DND-41 (cell line): Measurements from ENCODE around the gene GLB1L3.

ENCODE experiments used
- ATAC-seq: fragments of 200-7000 bp; cut with Tn5 transposase; 3 replicates; pipeline ENCODE4 v1.9.1; 2021; ENCODE audit warnings: low read depth; ENCODE audit not compliant: insufficient read depth
- DNase-seq: peaks from one replicate; pipeline ENCODE4 v3.0.0-alpha.2; 2020
- H2AFZ ChIP-seq: 2 replicates; pipeline ENCODE4 v1.6.0; 2012; ENCODE audit warnings: low read depth, low read length
- H3K27ac ChIP-seq: 2 replicates; pipeline ENCODE4 v1.5.1; 2012; ENCODE audit warnings: low read length, inconsistent platforms
- H3K27me3 ChIP-seq: fragments of 200-600 bp; sonication (generic); 2 replicates; pipeline ENCODE4 v1.6.0; 2012; ENCODE audit warnings: low read length, mild to moderate bottlenecking, inconsistent platforms; ENCODE audit not compliant: insufficient read depth, poor library complexity
- H3K36me3 ChIP-seq: 2 replicates; pipeline ENCODE4 v1.5.1; 2012; ENCODE audit warnings: low read length, inconsistent platforms; ENCODE audit not compliant: insufficient read depth
- H3K4me1 ChIP-seq: 2 replicates; pipeline ENCODE4 v1.5.1; 2012; ENCODE audit warnings: mild to moderate bottlenecking, low read length; ENCODE audit not compliant: insufficient read depth
- H3K4me2 ChIP-seq: 2 replicates; pipeline ENCODE4 v1.6.0; 2012; ENCODE audit warnings: mild to moderate bottlenecking, moderate library complexity, low read length, inconsistent platforms; ENCODE audit not compliant: insufficient read depth
- H3K4me3 ChIP-seq, 2 experiments: fragments of 200-600 bp in 1 of 2; shearing (Covaris generic) in 1 of 2; 2 replicates each; pipeline ENCODE4 v1.5.1; 2012 to 2016; ENCODE audit warnings: inconsistent platforms in 2 of 2, low read length in 2 of 2, mild to moderate bottlenecking in 2 of 2, low read depth in 1 of 2, moderate library complexity in 1 of 2
- H3K79me2 ChIP-seq: 2 replicates; pipeline ENCODE4 v1.6.0; 2012; ENCODE audit warnings: low read length, inconsistent platforms; ENCODE audit not compliant: insufficient read depth
- H3K9ac ChIP-seq: 2 replicates; pipeline ENCODE4 v1.6.0; 2012; ENCODE audit warnings: low read depth, mild to moderate bottlenecking, inconsistent platforms, low read length, moderate library complexity
- H3K9me3 ChIP-seq: 2 replicates; pipeline ENCODE4 v1.5.1; 2012; ENCODE audit warnings: low read length, moderate library complexity, mild to moderate bottlenecking, inconsistent platforms; ENCODE audit not compliant: insufficient read depth, severe bottlenecking
- H4K20me1 ChIP-seq: 2 replicates; pipeline ENCODE4 v1.6.0; 2012; ENCODE audit warnings: low read length; ENCODE audit not compliant: insufficient read depth
- CTCF ChIP-seq: IDR thresholded peaks from 2 replicates; pipeline ENCODE4 v1.5.1; 2012; ENCODE audit warnings: borderline replicate concordance, low read length, moderate library complexity, mild to moderate bottlenecking; ENCODE audit not compliant: poor library complexity, severe bottlenecking; ENCODE audit errors: extremely low read depth
- EZH2 ChIP-seq: IDR thresholded peaks from 3 replicates; pipeline ENCODE4 v1.6.1; 2012; ENCODE audit warnings: borderline replicate concordance, low read depth, mild to moderate bottlenecking, moderate library complexity, low read length, inconsistent platforms; ENCODE audit not compliant: severe bottlenecking

The GLB1L3 gene

DNA sequence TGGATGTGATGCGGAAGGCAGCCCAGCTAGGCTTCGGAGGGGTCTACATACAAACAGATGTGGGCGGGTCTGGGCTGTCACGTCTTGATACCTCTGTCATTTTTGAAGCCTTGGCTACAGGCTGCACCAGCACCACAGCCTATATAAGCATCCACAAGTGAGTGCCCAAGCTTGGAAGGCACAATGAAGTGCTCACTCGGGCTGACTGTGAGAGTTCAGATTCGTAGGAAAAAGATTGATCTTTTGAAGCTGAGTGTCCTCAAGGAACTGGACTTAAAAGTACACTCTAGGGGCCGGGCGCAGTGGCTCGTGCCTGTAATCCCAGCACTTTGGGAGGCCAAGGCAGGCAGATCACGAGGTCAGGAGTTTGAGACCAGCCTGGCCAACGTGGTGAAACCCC, 19.1 kb upstream of the GLB1L3 start:
- Histone ChIP-seq H4K20me1 (peaks cover 12% of the 10 kb centered on the region; the same call in 1 of the 2 replicates), H3K4me2 (no peak overlapping the region), H3K79me2 (peaks cover 38% of the 10 kb centered on the region), H3K27me3 (no peaks in the 10 kb centered on the region), H3K36me3 (peaks cover 51% of the 10 kb centered on the region), H3K27ac (no peak overlapping the region), H3K9ac (no peak overlapping the region), H3K4me3 (no peak overlapping the region), H3K4me1 (peaks cover 43% of the 10 kb centered on the region), H3K9me3 (no peaks in the 10 kb centered on the region), H2AFZ (no peak overlapping the region)
- no peak for DNase-seq
- ATAC-seq, result no peak
- TF ChIP-seq EZH2 (no peak), CTCF (no peak)

GRCh38 chr11:134258577-134258976, 17.6 kb upstream of the GLB1L3 start:
- Histone ChIP-seq H3K79me2 (peaks cover 27% of the 10 kb centered on the region), H2AFZ (no peak overlapping the region), H3K9me3 (no peaks in the 10 kb centered on the region), H3K27me3 (no peaks in the 10 kb centered on the region), H3K4me1 (peaks cover 40% of the 10 kb centered on the region), H3K9ac (no peak overlapping the region), H3K27ac (no peak overlapping the region), H3K4me3 (no peak overlapping the region), H3K36me3 (peaks cover 66% of the 10 kb centered on the region), H4K20me1 (peaks cover 14% of the 10 kb centered on the region; the same call in 1 of the 2 replicates), H3K4me2 (no peak overlapping the region)
- no peak for DNase-seq
- ATAC-seq, result no peak
- TF ChIP-seq CTCF (no peak), EZH2 (no peak)

DNA sequence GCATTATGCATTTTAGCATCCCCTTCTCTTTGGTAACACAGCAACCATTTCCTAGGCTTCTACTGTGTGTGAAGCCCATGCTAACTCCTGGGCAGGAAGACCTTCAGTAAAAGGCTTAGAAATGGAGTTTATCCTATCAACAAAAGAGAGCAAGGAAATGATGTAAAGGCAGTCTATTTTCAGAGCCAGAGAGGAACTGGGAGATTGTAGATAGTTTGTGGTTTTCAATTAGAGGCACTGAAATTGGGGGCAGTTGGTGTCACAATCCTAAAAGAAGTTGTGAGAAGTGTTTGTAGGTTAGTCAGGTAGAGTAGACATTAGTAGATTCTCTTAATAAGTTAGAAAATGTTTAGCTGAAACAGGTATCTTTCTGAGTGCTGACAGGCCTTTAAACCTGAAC, 15.7 kb upstream of the GLB1L3 start:
- Histone ChIP-seq H3K9ac (no peak overlapping the region), H3K4me3 (no peak overlapping the region), H3K4me2 (no peak overlapping the region), H3K9me3 (no peaks in the 10 kb centered on the region), H3K27me3 (no peaks in the 10 kb centered on the region), H4K20me1 (peaks cover 12% of the 10 kb centered on the region; the same call in 1 of the 2 replicates), H3K4me1 (peaks cover 24% of the 10 kb centered on the region), H3K36me3 (peaks cover 75% of the 10 kb centered on the region), H2AFZ (no peak overlapping the region), H3K27ac (peak overlapping the region; percentile 46), H3K79me2 (peaks cover 13% of the 10 kb centered on the region; the same call in 1 of the 2 replicates)
- TF ChIP-seq CTCF (no peak), EZH2 (no peak)
- DNase-seq (no peak), ATAC-seq (peak; percentile 49)
